ENCODE measurements around the gene GPR78.

DNA sequence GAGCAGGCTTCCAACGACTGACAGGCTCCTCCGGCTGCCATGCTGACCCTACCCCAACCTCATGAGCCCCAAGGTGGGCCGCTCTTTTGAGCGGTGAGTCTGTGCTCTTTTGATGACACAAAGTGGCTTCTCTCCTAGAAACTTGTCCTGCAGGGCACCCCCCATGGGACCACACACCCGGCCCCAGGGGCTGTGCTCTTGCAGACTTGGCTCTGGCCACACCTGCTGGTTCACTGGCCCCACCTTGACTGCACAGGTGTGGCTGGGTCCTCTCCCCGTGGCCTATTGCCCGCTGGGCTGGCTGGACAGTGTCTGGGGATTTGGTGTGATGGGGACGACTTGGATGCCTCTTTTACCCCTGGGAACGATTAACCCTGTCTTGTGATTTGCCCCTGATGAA is 10.9 kb downstream of the GPR78 start:
- no peak for TF ChIP-seq GLI4 (tag by site-specific recombination; IDR thresholded peaks at IDR 0.05)
- no peak for TF ChIP-seq ZNF549 (tag by site-specific recombination; IDR thresholded peaks at IDR 0.05)
- no peak for TF ChIP-seq MYNN (tag by site-specific recombination; IDR thresholded peaks at IDR 0.05; ENCODE audit: borderline replicate concordance)
- TF ChIP-seq YY1 (tag by site-specific recombination; IDR thresholded peaks at IDR 0.05), result no peak

Data from HEK293 (cell line).